Karpas-422 (cell line): ENCODE data around the gene PHC2. TPM values are rescaled to one million over a fixed set of nuclear protein-coding genes. Genes with fewer than 3 reads are reported as not detected.

Experiments used
- DNase-seq: peaks from one replicate; pipeline ENCODE4 v3.0.0-alpha.2; 2015
- H2AFZ ChIP-seq: fragments of 200-600 bp; sonication (generic); 2 replicates; pipeline ENCODE4 v1.6.1; 2014; ENCODE audit warnings: antibody characterized with exemption, low read length, mixed read lengths
- H3K27ac ChIP-seq: fragments of 200-600 bp; sonication (generic); 2 replicates; pipeline ENCODE4 v1.5.1; 2014; ENCODE audit warnings: mild to moderate bottlenecking, low read length, moderate library complexity
- H3K27me3 ChIP-seq: fragments of 200-600 bp; sonication (generic); 2 replicates; pipeline ENCODE4 v1.6.1; 2014; ENCODE audit warnings: low read length, mixed read lengths
- H3K36me3 ChIP-seq: fragments of 200-600 bp; sonication (generic); 2 replicates; pipeline ENCODE4 v1.6.1; 2014; ENCODE audit warnings: low read length, mixed read lengths; ENCODE audit not compliant: insufficient read depth
- H3K4me1 ChIP-seq: fragments of 200-600 bp; sonication (generic); 2 replicates; pipeline ENCODE4 v1.6.1; 2014; ENCODE audit warnings: mild to moderate bottlenecking, low read length, mixed read lengths
- H3K4me2 ChIP-seq: fragments of 200-600 bp; sonication (generic); 2 replicates; pipeline ENCODE4 v1.6.1; 2014; ENCODE audit warnings: low read length, low read depth, mild to moderate bottlenecking; ENCODE audit not compliant: poor library complexity, severe bottlenecking
- H3K4me3 ChIP-seq: fragments of 200-600 bp; sonication (generic); 2 replicates; pipeline ENCODE4 v1.5.1; 2014; ENCODE audit warnings: mild to moderate bottlenecking, antibody characterized with exemption, low read length, mixed read lengths
- H3K79me2 ChIP-seq: fragments of 200-600 bp; sonication (generic); 2 replicates; pipeline ENCODE4 v1.6.1; 2014; ENCODE audit warnings: mild to moderate bottlenecking, low read length, mixed read lengths
- H3K9ac ChIP-seq: fragments of 200-600 bp; sonication (generic); 2 replicates; pipeline ENCODE4 v1.6.0; 2014; ENCODE audit warnings: low read length
- H3K9me2 ChIP-seq: fragments of 200-600 bp; sonication (generic), shearing (Covaris generic); replicated peaks from 2 replicates; pipeline ENCODE4 v1.6.0; 2014; ENCODE audit warnings: mild to moderate bottlenecking, low read length, moderate library complexity; ENCODE audit not compliant: insufficient read depth
- H3K9me3 ChIP-seq: fragments of 300-700, 200-600 bp; sonication (generic); 2 replicates; pipeline ENCODE4 v1.6.1; 2014; ENCODE audit warnings: low read length, mixed read lengths
- H4K20me1 ChIP-seq: fragments of 200-600 bp; sonication (generic); 2 replicates; pipeline ENCODE4 v1.6.1; 2014; ENCODE audit warnings: mild to moderate bottlenecking, antibody characterized with exemption, low read length, low read depth; ENCODE audit not compliant: insufficient read depth
- total RNA-seq: library from RNA; depleted of rRNA; stranded (reverse); fragments of >200 nt; shearing (Covaris generic); gene quantifications from 2 replicates; pipeline ENCODE4 v1.2.3, GENCODE V29; 2014; ENCODE audit warnings: low replicate concordance

The PHC2 gene
- total RNA-seq, 1 experiment from 2014 or later = 54.3 TPM

DNA sequence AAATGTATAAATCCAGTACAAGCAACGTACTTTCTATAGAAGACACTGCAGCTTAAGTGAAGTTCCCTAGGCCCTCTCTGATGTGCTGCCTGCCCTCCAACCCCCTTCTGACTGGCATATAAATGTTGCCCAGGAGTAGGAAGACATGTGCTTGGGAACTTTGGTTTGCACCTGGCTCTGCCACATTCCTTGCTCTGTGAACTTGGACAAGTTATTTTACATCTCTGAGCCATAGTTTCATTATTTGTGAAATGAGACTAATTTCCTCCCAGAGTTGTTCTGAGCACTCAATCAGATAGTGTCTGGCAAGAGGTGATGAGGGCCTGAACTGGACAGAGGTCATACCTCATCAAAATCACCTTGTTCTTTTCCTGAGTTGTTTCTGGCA, 3.5 kb upstream of the PHC2 start:
- Histone ChIP-seq H3K4me3 (no peak overlapping the region), H3K27ac (no peak overlapping the region), H3K4me2 (no peak overlapping the region), H3K9me2 (no peaks in the 10 kb centered on the region), H3K9me3 (no peaks in the 10 kb centered on the region), H2AFZ (no peak overlapping the region), H4K20me1 (no peaks in the 10 kb centered on the region), H3K79me2 (no peaks in the 10 kb centered on the region), H3K9ac (no peak overlapping the region), H3K27me3 (no peaks in the 10 kb centered on the region), H3K36me3 (no peaks in the 10 kb centered on the region), H3K4me1 (peaks cover 13% of the 10 kb centered on the region)
- DNase-seq = no peak

DNA sequence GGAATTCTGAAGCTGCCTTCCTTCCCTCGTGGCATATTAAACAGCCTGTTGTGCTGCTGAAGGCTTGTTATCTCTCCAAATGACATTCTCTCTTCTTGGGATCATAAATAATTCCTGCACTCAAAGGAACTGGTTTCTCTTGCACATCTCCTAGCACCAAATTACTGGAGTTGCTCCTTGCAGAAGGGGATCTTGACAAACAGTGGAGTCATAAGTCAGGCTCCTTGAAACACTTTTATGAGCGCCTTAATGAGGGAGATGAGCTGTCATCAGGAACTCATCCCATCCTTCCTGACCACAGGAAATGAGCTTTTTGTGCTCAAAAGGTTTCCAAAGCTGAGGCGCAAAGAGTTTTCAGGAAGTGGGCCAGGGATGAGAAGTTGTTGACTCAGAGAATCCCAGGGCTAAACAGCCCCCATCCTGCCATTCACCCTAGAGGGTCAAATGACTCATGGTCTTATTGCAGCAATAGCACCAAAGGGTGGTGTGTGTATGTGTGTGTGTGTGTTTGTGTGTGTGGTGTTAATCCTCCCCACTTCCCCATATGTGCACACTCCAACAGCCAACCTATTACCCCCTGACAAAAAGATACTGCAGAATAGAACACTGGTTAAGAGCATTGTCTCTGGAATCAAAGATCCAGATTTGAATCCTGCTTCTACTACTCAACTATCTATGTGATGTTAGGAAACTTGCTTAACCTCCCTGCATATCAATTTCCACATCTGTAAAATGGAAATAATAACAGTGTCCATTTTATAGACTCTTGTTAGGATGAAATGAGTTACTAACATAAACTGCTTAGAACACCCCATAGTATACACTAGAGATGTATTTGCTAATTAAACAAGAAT, 2.8 kb upstream of the PHC2 start:
- H2AFZ ChIP-seq = no peak overlapping the region
- H3K36me3 ChIP-seq = no peaks in the 10 kb centered on the region
- no peak overlapping the region for H3K4me2 ChIP-seq
- no peak overlapping the region for H3K9ac ChIP-seq
- no peaks in the 10 kb centered on the region for H3K9me2 ChIP-seq
- no peaks in the 10 kb centered on the region for H3K9me3 ChIP-seq
- no peak overlapping the region for H3K27ac ChIP-seq
- no peak overlapping the region for H3K4me3 ChIP-seq
- H3K27me3 ChIP-seq = no peaks in the 10 kb centered on the region
- no peaks in the 10 kb centered on the region for H4K20me1 ChIP-seq
- DNase-seq = peak; percentile 41
- no peaks in the 10 kb centered on the region for H3K79me2 ChIP-seq
- peaks cover 17% of the 10 kb centered on the region for H3K4me1 ChIP-seq

DNA sequence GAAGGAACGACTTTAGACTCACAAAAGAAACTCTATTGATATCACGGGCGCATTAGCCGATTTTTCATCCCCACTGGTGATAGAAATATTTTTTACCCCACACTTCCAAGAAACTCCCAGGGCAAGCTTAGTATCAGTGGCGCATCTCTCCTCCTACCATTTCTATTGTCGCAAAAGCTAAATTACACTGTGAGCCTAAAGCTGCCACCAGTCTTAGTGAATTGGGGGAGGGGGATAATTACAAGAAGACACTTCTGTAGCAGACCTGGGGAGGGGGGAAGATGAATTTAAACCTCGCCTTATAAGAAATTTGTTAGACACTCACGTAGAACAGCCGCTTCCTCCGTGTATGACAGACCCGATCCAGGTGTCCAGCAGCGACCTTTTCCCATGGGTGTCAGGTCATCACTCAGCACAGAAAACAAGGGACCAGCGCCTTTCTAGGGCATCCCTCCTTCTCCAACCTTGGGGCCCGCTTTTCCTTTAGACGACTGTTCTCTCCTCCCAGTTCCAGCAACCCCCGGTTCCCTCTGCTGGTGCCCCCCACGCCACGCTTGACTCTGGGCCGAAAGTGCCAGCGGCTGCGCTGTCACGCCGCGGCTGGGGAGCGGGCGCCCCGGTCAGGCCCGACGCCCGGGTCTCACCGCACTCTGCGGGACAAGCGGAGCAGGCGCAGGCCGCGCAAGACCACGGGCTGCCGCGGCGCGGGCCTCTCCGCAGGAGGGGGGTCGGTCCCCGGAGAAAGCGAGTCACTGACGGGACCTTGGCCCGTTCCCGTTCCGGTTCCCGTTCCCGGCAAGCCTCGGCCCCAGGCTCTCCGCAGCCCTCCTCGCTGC, 821 bp downstream of the PHC2 start:
- Histone ChIP-seq H3K9ac (no peak overlapping the region), H3K9me2 (no peaks in the 10 kb centered on the region), H4K20me1 (no peaks in the 10 kb centered on the region), H3K4me2 (no peak overlapping the region), H3K36me3 (no peaks in the 10 kb centered on the region), H3K9me3 (no peaks in the 10 kb centered on the region), H3K79me2 (no peaks in the 10 kb centered on the region), H2AFZ (no peak overlapping the region), H3K4me3 (no peak overlapping the region), H3K27me3 (no peaks in the 10 kb centered on the region), H3K4me1 (peaks cover 25% of the 10 kb centered on the region), H3K27ac (no peak overlapping the region)
- DNase-seq = peak; percentile 31

DNA sequence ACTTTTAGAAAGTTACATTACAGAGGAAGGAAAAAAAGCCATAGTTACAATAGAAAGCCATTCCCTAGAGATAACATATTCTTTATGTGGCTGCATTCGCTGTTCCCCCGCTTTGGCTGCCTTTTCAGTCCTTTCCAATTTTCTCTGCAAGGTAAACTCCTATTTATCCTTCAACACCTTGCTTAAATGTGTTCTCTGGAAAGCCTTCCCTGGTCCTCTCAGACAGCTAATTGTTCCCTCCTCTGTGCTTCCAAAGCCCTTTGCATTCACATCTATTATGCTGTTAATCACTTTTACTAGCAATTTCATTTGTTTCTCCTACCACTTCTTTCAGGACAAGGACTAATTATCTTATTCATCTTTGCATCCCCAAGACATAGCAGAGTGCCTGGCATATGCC, 1.6 kb downstream of the PHC2 start:
- DNase-seq = peak; percentile 27
- no peak overlapping the region for H3K27ac ChIP-seq
- H3K27me3 ChIP-seq = no peaks in the 10 kb centered on the region
- peaks cover 18% of the 10 kb centered on the region for H3K4me1 ChIP-seq
- H3K4me2 ChIP-seq = no peak overlapping the region
- no peak overlapping the region for H3K9ac ChIP-seq
- H3K4me3 ChIP-seq = no peak overlapping the region
- no peaks in the 10 kb centered on the region for H3K9me3 ChIP-seq
- no peaks in the 10 kb centered on the region for H3K9me2 ChIP-seq
- H3K79me2 ChIP-seq = no peaks in the 10 kb centered on the region
- H4K20me1 ChIP-seq = no peaks in the 10 kb centered on the region
- H2AFZ ChIP-seq = no peak overlapping the region
- H3K36me3 ChIP-seq = no peaks in the 10 kb centered on the region

DNA sequence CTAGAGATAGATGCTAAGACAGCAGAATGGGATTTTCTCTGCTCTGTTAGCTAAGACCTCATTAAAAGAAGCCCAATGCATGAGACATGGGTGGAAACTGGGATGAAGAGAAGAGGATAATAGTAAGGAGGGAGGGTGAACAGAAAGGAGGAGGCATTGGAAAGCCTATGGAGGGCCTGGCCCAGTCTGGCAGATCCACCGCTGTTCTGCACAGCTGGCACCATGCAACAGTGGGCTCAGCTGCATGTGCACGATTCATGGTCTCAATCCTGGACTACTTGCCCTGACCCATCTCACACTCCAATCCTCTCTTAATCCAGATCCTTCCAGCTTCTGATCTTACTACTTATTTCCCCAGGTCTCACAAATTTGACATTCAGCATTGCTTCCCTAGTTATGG, 2.2 kb downstream of the PHC2 start:
- Histone ChIP-seq H3K27me3 (no peaks in the 10 kb centered on the region), H3K4me2 (peak overlapping the region; percentile 14), H3K36me3 (no peaks in the 10 kb centered on the region), H2AFZ (peak overlapping the region; percentile 48; the same call in 1 of the 2 replicates), H3K27ac (no peak overlapping the region), H3K9ac (no peak overlapping the region), H3K9me2 (no peaks in the 10 kb centered on the region), H3K4me1 (peaks cover 17% of the 10 kb centered on the region), H4K20me1 (no peaks in the 10 kb centered on the region), H3K9me3 (no peaks in the 10 kb centered on the region), H3K79me2 (no peaks in the 10 kb centered on the region), H3K4me3 (no peak overlapping the region)
- DNase-seq = no peak

DNA sequence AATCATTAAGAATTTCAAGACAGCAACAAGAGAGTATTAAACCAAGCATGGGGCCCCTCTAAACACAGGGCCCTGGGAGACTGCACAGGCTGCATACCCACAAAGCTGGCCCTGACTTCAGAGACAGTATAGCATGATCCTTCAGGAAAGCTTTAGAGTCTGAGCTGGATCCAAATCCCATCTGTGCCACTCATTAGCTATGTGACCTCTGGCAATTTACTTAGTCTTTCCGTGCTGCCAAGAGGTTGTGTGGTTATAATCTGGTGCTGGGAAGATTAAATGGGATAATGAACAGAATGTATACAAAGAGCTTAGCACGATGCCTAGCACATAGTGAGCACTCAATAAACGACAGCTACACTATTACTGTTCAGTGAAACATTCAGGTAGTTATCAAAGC, 4.0 kb downstream of the PHC2 start:
- Histone ChIP-seq H3K9me3 (no peaks in the 10 kb centered on the region), H3K27ac (no peak overlapping the region), H4K20me1 (no peaks in the 10 kb centered on the region), H3K9ac (no peak overlapping the region), H3K4me1 (peaks cover 17% of the 10 kb centered on the region), H3K4me3 (no peak overlapping the region), H3K79me2 (no peaks in the 10 kb centered on the region), H3K4me2 (no peak overlapping the region), H3K9me2 (no peaks in the 10 kb centered on the region), H3K36me3 (no peaks in the 10 kb centered on the region), H3K27me3 (no peaks in the 10 kb centered on the region), H2AFZ (no peak overlapping the region)
- peak; percentile 9 for DNase-seq

DNA sequence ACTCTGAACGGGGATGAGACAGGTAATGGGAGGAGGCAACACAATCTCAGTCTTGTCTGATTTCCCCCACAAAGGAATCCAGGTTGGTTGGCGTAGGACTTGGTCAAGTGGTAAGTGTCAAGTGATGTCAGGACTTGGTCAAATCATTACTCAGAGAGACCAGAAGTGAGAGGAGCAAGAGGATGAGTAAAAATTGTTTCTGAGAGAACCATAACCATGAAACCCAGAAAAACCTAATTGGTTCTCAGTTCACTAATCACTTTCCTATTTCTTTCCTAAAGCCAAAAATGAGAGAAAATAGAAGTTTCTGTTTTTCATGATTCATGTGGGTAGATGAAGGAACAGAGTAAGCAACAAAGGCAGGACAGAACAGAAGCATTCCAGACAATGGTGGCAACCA, 5.0 kb downstream of the PHC2 start:
- Histone ChIP-seq H4K20me1 (no peaks in the 10 kb centered on the region), H3K9ac (no peak overlapping the region), H3K4me2 (no peak overlapping the region), H3K9me3 (no peaks in the 10 kb centered on the region), H3K9me2 (no peaks in the 10 kb centered on the region), H3K36me3 (no peaks in the 10 kb centered on the region), H3K27me3 (no peaks in the 10 kb centered on the region), H3K27ac (no peak overlapping the region), H3K79me2 (no peaks in the 10 kb centered on the region), H3K4me3 (no peak overlapping the region), H2AFZ (no peak overlapping the region), H3K4me1 (peaks cover 15% of the 10 kb centered on the region)
- DNase-seq = no peak

DNA sequence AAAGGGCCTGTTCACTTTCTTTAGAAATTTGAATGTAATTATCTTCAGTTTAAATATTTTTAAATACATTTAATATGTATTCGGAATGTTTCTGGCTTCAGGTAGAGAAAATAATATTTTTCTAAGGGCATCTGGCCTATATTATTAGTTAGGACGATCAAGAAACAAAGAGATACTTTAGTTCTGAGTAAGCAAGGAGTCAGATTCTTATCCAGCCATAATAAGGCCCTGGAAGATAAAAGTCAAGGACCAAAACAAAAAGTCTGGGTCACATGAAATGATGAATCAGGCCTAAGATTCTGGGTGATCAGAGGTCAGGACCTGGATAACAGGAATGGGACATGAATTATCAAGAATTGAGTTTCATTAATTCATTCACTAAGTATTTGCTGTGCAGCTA, 6.3 kb downstream of the PHC2 start:
- no peaks in the 10 kb centered on the region for H3K79me2 ChIP-seq
- H3K9me2 ChIP-seq = no peaks in the 10 kb centered on the region
- no peak overlapping the region for H3K4me2 ChIP-seq
- no peak for DNase-seq
- no peak overlapping the region for H3K9ac ChIP-seq
- H3K27ac ChIP-seq = no peak overlapping the region
- H3K9me3 ChIP-seq = no peaks in the 10 kb centered on the region
- no peaks in the 10 kb centered on the region for H4K20me1 ChIP-seq
- no peak overlapping the region for H3K4me3 ChIP-seq
- no peaks in the 10 kb centered on the region for H3K36me3 ChIP-seq
- H2AFZ ChIP-seq = no peak overlapping the region
- peaks cover 15% of the 10 kb centered on the region for H3K4me1 ChIP-seq
- no peaks in the 10 kb centered on the region for H3K27me3 ChIP-seq
